ENCODE results near the gene LFNG.
"Not testable (repeated sequence)": the region's sequence is repeated elsewhere in the genome, so short reads cannot be mapped to it uniquely, and the experiment has no call there.

GRCh38 chr7:2532816-2533215, 13.2 kb downstream of the LFNG start:
- not testable (repeated sequence) for TF ChIP-seq CTCF (conservative IDR thresholded peaks at IDR 0.05); EZH2 (IDR thresholded peaks at IDR 0.05; ENCODE audit: low read depth)
